Medulla oblongata (tissue), 1 donor: ENCODE results near the gene TXNRD3.
A peak's percentile ranks its signal among the peaks of the same experiment; 100 is the strongest.
"Not testable (repeated sequence)": the region's sequence is repeated elsewhere in the genome, so short reads cannot be mapped to it uniquely, and the experiment has no call there.

Experiments used
- DNase-seq: peaks from one replicate; pipeline ENCODE4 v3.0.0-alpha.2; 2015; ENCODE audit errors: extremely low spot score

Gene TXNRD3

GRCh38 chr3:126646674-126647073 is 8.2 kb downstream of the TXNRD3 start:
- DNase-seq: no peak

- DNase-seq: no peak
These were observed 10.3 kb downstream of the TXNRD3 start for GRCh38 chr3:126644615-126645014.

GRCh38 chr3:126638790-126639189 is 16.1 kb downstream of the TXNRD3 start:
- no peak for DNase-seq

- DNase-seq: no peak
These were observed 18.5 kb downstream of the TXNRD3 start for GRCh38 chr3:126636436-126636835.

GRCh38 chr3:126634803-126635202 is 20.1 kb downstream of the TXNRD3 start:
- no peak for DNase-seq

- no peak for DNase-seq
These were observed 24.9 kb downstream of the TXNRD3 start for GRCh38 chr3:126630020-126630419.

GRCh38 chr3:126625735-126626134 is 29.2 kb downstream of the TXNRD3 start:
- not testable (repeated sequence) for DNase-seq

- DNase-seq: no peak
These were observed 32.2 kb downstream of the TXNRD3 start for GRCh38 chr3:126622694-126623093.

GRCh38 chr3:126621627-126622345 is 33.1 kb downstream of the TXNRD3 start:
- DNase-seq: no peak

GRCh38 chr3:126621171-126621570 is 33.8 kb downstream of the TXNRD3 start:
- DNase-seq: no peak

- no peak for DNase-seq
These were observed 34.2 kb downstream of the TXNRD3 start for GRCh38 chr3:126620738-126621137.

- DNase-seq: no peak
These were observed 36.2 kb downstream of the TXNRD3 start for GRCh38 chr3:126618760-126619159.

GRCh38 chr3:126618021-126618420 is 36.9 kb downstream of the TXNRD3 start:
- no peak for DNase-seq

GRCh38 chr3:126617571-126617970 is 37.4 kb downstream of the TXNRD3 start:
- DNase-seq: no peak

- DNase-seq: no peak
These were observed 38.0 kb downstream of the TXNRD3 start for GRCh38 chr3:126616931-126617330.

GRCh38 chr3:126613479-126614188 is 41.3 kb downstream of the TXNRD3 start:
- DNase-seq: no peak

- no peak for DNase-seq
These were observed 42.3 kb downstream of the TXNRD3 start for GRCh38 chr3:126612479-126613205.

- no peak for DNase-seq
These were observed 45.0 kb downstream of the TXNRD3 start for GRCh38 chr3:126609909-126610308.

GRCh38 chr3:126607214-126607908 is 47.6 kb downstream of the TXNRD3 start:
- DNase-seq: no peak

GRCh38 chr3:126606001-126606400 is 48.9 kb downstream of the TXNRD3 start:
- peak; percentile 58 for DNase-seq

GRCh38 chr3:126604691-126605090 is 50.2 kb downstream of the TXNRD3 start:
- no peak for DNase-seq

- no peak for DNase-seq
These were observed 55.8 kb downstream of the TXNRD3 start for GRCh38 chr3:126599101-126599500.
